K562 (cell line): ENCODE results near the gene B3GALT4. TPM values are rescaled to one million over a fixed set of nuclear protein-coding genes. Genes with fewer than 3 reads are reported as not detected.

Source experiments
- CC2D1A ChIP-seq: fragments of 450-650 bp; IDR thresholded peaks from 2 replicates; pipeline ENCODE4 v1.6.1; 2017; ENCODE audit warnings: mild to moderate bottlenecking
- FUS ChIP-seq: fragments of 200-400 bp; formaldehyde crosslinking; optimal IDR thresholded peaks from 2 replicates; pipeline ENCODE3; 2017; ENCODE audit warnings: low read depth, low read length
- MAFK ChIP-seq: IDR thresholded peaks from 2 replicates; pipeline ENCODE4 v1.6.1; 2011; ENCODE audit warnings: low read length, improper control_type of control experiment
- NR2C1 ChIP-seq, 2 experiments: fragments of 450-650 bp; IDR thresholded peaks; 2 replicates each; pipeline ENCODE4 v1.6.1; 2017; ENCODE audit warnings: mild to moderate bottlenecking in 2 of 2, antibody characterized with exemption in 1 of 2, inconsistent platforms in 1 of 2, missing compliant biosample characterization in 1 of 2, missing genetic modification characterization in 1 of 2
- PHF21A ChIP-seq: fragments of 450-650 bp; IDR thresholded peaks from 2 replicates; pipeline ENCODE4 v1.6.1; 2017; ENCODE audit warnings: low read depth, borderline replicate concordance
- RERE ChIP-seq: sonication (generic); formaldehyde crosslinking; IDR thresholded peaks from 2 replicates; pipeline ENCODE4 v1.8.0; 2023; ENCODE audit warnings: missing genetic modification reagents, mild to moderate bottlenecking, borderline replicate concordance
- TAF9B ChIP-seq: fragments of 450-650 bp; IDR thresholded peaks from 2 replicates; pipeline ENCODE4 v1.6.1; 2018; ENCODE audit warnings: mild to moderate bottlenecking; ENCODE audit not compliant: partially characterized antibody
- ZFP36 ChIP-seq: fragments of 150-350 bp; IDR thresholded peaks from 2 replicates; pipeline ENCODE4 v1.6.1; 2018; ENCODE audit warnings: low read length, low read depth; ENCODE audit not compliant: partially characterized antibody
- ZKSCAN3 ChIP-seq: fragments of 250-450 bp; sonication (Bioruptor Pico); IDR thresholded peaks from 2 replicates; pipeline ENCODE4 v1.4.0; 2020
- ZNF143 ChIP-seq: sonication (generic); formaldehyde crosslinking; IDR thresholded peaks from 2 replicates; pipeline ENCODE4 v1.9.0; 2022; ENCODE audit warnings: mild to moderate bottlenecking, missing genetic modification reagents
- ZNF3 ChIP-seq: fragments of 250-450 bp; sonication (Bioruptor Pico); IDR thresholded peaks from 2 replicates; pipeline ENCODE4 v1.5.0; 2021; ENCODE audit warnings: mild to moderate bottlenecking, moderate library complexity
- ZNF707 ChIP-seq: fragments of 250-450 bp; sonication (Bioruptor Pico); conservative IDR thresholded peaks from 2 replicates; pipeline ENCODE4 v1.8.0; 2022; ENCODE audit warnings: inconsistent platforms, mild to moderate bottlenecking, moderate library complexity
- polyA plus RNA-seq, 8 experiments: library from polyadenylated mRNA; depleted of rRNA in 4 of 8; stranded (reverse) in 5 of 8; unstranded in 3 of 8; fragments of >200 nt; fragmentation: Nextera tagmentation in 2 of 8; fragmentation: Illumina TruSeq in 1 of 8; extraction: Ambion mirVana in 2 of 8; extraction: Trizol in 1 of 8; gene quantifications; 2 replicates each; pipeline versions ENCODE4 v1.2.1 to v1.2.3, GENCODE V29; 2011 to 2014; ENCODE audit warnings: inconsistent platforms in 1 of 8, missing spikeins in 1 of 8
- total RNA-seq, 7 experiments: library from RNA; depleted of rRNA in 6 of 7; stranded (reverse); fragments of >200 nt in 6 of 7; fragmentation: Illumina TruSeq in 2 of 7; extraction: Trizol in 2 of 7; gene quantifications; 2 replicates each; pipeline versions ENCODE4 v1.2.1 to v1.2.3, GENCODE V29; 2011 to 2021; ENCODE audit warnings: low replicate concordance in 1 of 7
- TF ChIP-seq, protein P1 (sequence below): sonication (generic); formaldehyde crosslinking; IDR thresholded peaks from 2 replicates; pipeline ENCODE4 v1.8.0; 2023; ENCODE audit warnings: mild to moderate bottlenecking, missing genetic modification reagents
- TF ChIP-seq, protein P2 (sequence below): sonication (generic); formaldehyde crosslinking; IDR thresholded peaks from 2 replicates; pipeline ENCODE4 v1.8.0; 2022; ENCODE audit warnings: missing genetic modification reagents, mild to moderate bottlenecking, borderline replicate concordance
- TF ChIP-seq, protein P3 (sequence below): fragments of 200-800 bp; sonication (Bioruptor generic); IDR thresholded peaks from 2 replicates; pipeline ENCODE4 v1.6.1; 2017; ENCODE audit warnings: missing genetic modification characterization, missing compliant biosample characterization

Gene B3GALT4
- total and polyA plus RNA-seq, 9 of the 15 experiments (the other 6 are each of a cell fraction or from before 2014, with no cell fraction given), result 0.11 to 1.3 (median 0.53) TPM; not detected in 1

GRCh38 chr6:33251395-33252012 lies 25.4 kb upstream of the B3GALT4 start (continued):
- TF ChIP-seq FUS, result no peak
- no peak for TF ChIP-seq ZFP36
- TF ChIP-seq PHF21A, result no peak
- no peak for TF ChIP-seq ZKSCAN3 (CRISPR knock-in tag)
- no peak for TF ChIP-seq ZNF707 (CRISPR knock-in tag)
- TF ChIP-seq, protein P1, sequence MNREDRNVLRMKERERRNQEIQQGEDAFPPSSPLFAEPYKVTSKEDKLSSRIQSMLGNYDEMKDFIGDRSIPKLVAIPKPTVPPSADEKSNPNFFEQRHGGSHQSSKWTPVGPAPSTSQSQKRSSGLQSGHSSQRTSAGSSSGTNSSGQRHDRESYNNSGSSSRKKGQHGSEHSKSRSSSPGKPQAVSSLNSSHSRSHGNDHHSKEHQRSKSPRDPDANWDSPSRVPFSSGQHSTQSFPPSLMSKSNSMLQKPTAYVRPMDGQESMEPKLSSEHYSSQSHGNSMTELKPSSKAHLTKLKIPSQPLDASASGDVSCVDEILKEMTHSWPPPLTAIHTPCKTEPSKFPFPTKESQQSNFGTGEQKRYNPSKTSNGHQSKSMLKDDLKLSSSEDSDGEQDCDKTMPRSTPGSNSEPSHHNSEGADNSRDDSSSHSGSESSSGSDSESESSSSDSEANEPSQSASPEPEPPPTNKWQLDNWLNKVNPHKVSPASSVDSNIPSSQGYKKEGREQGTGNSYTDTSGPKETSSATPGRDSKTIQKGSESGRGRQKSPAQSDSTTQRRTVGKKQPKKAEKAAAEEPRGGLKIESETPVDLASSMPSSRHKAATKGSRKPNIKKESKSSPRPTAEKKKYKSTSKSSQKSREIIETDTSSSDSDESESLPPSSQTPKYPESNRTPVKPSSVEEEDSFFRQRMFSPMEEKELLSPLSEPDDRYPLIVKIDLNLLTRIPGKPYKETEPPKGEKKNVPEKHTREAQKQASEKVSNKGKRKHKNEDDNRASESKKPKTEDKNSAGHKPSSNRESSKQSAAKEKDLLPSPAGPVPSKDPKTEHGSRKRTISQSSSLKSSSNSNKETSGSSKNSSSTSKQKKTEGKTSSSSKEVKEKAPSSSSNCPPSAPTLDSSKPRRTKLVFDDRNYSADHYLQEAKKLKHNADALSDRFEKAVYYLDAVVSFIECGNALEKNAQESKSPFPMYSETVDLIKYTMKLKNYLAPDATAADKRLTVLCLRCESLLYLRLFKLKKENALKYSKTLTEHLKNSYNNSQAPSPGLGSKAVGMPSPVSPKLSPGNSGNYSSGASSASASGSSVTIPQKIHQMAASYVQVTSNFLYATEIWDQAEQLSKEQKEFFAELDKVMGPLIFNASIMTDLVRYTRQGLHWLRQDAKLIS (CRISPR knock-in tag), result no peak
- no peak for TF ChIP-seq MAFK
- TF ChIP-seq ZNF143 (CRISPR knock-in tag), result no peak
- TF ChIP-seq RERE (CRISPR knock-in tag), result no peak
- no peak for TF ChIP-seq TAF9B
- TF ChIP-seq NR2C1 (IDR thresholded peaks at IDR 0.05), result no peak
- TF ChIP-seq NR2C1 (tag; IDR thresholded peaks at IDR 0.05), result no peak
- TF ChIP-seq, protein P2, sequence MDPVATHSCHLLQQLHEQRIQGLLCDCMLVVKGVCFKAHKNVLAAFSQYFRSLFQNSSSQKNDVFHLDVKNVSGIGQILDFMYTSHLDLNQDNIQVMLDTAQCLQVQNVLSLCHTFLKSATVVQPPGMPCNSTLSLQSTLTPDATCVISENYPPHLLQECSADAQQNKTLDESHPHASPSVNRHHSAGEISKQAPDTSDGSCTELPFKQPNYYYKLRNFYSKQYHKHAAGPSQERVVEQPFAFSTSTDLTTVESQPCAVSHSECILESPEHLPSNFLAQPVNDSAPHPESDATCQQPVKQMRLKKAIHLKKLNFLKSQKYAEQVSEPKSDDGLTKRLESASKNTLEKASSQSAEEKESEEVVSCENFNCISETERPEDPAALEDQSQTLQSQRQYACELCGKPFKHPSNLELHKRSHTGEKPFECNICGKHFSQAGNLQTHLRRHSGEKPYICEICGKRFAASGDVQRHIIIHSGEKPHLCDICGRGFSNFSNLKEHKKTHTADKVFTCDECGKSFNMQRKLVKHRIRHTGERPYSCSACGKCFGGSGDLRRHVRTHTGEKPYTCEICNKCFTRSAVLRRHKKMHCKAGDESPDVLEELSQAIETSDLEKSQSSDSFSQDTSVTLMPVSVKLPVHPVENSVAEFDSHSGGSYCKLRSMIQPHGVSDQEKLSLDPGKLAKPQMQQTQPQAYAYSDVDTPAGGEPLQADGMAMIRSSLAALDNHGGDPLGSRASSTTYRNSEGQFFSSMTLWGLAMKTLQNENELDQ (CRISPR knock-in tag), result no peak
- TF ChIP-seq CC2D1A, result 0 out of 2 replicates have a peak, but pooled peaks have one; percentile 11
- TF ChIP-seq, protein P3, sequence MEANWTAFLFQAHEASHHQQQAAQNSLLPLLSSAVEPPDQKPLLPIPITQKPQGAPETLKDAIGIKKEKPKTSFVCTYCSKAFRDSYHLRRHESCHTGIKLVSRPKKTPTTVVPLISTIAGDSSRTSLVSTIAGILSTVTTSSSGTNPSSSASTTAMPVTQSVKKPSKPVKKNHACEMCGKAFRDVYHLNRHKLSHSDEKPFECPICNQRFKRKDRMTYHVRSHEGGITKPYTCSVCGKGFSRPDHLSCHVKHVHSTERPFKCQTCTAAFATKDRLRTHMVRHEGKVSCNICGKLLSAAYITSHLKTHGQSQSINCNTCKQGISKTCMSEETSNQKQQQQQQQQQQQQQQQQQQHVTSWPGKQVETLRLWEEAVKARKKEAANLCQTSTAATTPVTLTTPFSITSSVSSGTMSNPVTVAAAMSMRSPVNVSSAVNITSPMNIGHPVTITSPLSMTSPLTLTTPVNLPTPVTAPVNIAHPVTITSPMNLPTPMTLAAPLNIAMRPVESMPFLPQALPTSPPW (CRISPR knock-in tag), result no peak
- TF ChIP-seq ZNF3 (CRISPR knock-in tag), result no peak
